HG02981 (cell line): Measurements from ENCODE around the gene IMMP1L.
"Not testable (repeated sequence)": the region's sequence is repeated elsewhere in the genome, so short reads cannot be mapped to it uniquely, and the experiment has no call there.

Experiments used
- ATAC-seq: cut with Tn5 transposase; IDR thresholded peaks from one replicate; pipeline ENCODE4 v1.9.1; 2021; ENCODE audit warnings: mild to moderate bottlenecking, moderate library complexity; ENCODE audit not compliant: unreplicated experiment

Gene IMMP1L, protein sequence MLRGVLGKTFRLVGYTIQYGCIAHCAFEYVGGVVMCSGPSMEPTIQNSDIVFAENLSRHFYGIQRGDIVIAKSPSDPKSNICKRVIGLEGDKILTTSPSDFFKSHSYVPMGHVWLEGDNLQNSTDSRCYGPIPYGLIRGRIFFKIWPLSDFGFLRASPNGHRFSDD

DNA sequence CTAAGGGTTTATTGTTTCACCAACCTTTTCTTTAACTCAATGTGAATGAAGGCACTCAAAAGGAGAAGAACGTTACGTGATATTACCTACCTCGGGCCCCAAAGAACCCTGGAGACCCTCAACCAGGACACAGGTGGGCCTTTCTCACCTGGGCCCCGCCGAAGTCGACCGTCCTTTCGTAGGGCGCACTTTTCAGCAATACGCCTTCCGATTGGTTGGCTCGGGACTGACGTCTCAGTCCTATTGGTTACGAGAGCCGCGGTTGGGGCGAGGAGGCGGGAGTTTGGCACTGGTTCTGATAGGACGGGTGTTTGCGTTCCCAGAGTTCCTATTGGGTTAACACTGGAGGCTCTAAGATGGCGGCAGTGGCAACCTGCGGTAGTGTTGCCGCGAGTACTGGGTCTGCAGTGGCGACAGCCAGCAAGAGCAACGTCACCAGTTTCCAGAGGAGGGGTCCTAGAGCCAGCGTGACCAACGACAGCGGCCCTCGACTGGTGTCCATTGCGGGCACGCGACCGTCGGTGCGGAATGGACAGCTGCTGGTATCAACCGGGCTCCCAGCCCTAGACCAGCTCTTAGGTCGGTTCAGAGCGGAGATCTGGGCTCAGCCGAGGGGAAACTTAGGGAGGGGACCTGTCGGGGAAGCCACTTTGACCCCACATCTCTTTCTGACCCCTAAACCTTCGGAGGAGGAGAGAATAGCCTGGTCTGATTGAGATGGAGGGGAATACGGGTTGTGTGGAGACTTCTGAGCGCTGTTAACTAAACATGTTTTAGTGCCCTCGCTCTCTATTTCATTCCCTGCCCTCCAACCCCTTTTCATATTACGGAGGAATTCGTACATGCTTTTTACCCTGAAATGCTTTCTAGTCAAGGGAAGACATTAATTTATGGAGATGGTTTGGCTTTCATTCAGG, at the start of gene IMMP1L, which contains the start of gene ELP4:
IMMP1L (minus strand) TSS at position 194 of the 917 bp plus-strand sequence. CDS start 46,346 bp downstream, outside the sequence.
ELP4 (plus strand) TSS at position 339 of the 917 bp plus-strand sequence; CDS start at position 357, 18 bp downstream.
- ATAC-seq, result peak; percentile 100

- no peak for ATAC-seq
Measured at GRCh38 chr11:31558001-31558400, 48.6 kb upstream of the IMMP1L start.

DNA sequence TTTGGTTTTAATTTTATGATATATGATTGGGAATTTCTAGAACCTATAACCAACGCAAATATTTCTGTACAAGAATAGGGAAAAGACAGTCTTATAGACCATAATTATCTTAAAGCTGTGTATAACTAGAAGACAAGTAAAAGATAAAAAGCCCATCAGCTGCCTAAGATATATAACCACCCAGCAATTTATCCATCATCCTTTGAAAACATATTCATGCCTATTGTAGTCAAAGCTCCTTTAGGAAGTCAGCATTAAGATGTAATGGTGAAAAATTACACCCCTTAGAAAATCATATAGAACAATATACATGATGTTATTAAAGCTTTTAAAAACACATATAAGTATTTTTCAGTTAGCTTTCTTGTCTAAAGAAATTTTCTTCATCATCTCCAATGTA, 46.5 kb upstream of the IMMP1L start:
- ATAC-seq, result no peak

DNA sequence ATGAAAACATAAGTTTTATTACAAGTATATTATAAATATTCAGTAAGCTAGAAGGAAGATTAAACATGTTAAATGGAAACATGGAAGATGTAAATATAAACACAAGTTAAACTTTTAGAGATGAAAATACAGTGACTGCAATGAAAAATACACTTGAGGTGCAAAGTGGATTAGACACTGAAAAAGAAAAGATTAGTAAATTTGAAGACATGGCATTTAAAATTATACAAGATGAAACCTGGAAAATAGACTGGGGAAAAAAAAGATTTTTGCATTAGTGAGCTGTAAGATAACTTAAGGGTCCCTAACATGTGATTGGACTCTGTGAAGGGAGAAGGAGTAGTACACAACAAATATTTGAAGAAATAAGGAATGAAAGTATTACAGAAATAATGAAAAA, 33.4 kb upstream of the IMMP1L start:
- no peak for ATAC-seq

DNA sequence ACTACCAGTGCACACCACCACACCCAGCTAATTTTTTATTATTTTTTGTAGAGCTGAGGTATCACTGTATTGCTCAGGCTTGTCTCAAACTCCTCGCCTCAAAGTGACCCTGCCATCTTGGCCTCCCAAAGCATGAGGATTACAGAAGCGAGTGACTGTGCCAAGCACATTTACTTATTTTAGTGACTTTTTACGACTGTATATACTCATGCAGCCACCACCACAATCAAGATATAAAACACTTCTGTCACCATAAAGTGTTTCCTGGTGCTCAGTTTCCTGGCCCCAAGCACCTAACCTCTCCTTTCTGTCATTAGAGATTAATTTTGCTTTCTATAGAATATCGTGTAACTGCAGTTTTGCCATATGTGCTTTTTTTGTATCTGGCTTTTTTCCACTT, 26.1 kb upstream of the IMMP1L start:
- ATAC-seq, result no peak

- no peak for ATAC-seq
Measured at GRCh38 chr11:31531293-31531692, 21.9 kb upstream of the IMMP1L start.

- ATAC-seq, result peak; percentile 73
Measured at GRCh38 chr11:31529701-31530100, 20.3 kb upstream of the IMMP1L start.

DNA sequence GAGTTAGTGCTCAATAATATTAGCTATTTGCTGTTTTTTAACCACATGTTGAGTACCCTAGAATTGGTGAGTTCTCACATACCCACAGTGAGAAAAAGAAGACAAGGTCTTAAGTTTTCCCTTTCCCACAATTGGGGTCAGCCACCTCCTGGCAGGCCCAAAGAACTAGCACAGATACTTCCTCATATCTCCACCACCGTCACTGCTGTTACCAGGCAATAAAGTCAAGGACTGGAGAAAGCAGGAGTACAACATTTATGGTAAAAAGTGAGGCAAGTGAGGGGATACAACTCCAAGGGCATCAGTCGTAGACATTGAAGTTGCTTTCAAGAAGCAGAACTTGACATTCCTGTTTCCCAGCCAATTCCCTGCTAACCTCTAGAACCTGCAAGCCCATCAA, 19.8 kb upstream of the IMMP1L start:
- no peak for ATAC-seq

DNA sequence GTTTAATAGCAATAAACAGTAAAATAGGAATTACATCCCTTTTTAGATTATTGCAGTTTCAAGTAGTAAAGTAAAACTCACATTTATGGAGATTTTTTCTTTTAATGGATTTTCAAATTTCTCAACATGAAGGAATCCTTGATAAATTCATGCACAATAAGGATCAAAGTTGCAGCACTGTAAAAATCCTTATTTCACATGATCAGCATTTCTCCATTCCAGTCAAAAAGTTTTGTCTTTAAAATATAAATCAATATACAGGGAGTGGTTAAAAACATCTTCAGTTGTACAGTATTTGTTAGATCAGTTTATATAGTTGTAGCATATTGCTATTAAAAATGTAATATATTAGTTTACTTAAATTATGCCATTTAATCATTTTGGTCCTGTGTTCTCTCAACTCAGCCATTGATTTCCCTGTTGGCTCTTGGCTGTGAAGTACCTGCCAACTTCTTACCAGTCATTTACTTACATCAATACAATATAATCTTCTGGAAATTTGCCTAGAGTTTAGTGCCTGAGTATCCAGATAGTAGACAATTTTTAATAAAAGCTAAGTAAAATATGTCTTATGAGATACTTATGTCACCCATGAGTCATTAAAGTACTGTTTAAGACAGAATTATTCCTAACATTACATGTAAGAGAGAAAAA, 12.2 kb upstream of the IMMP1L start:
- no peak for ATAC-seq

DNA sequence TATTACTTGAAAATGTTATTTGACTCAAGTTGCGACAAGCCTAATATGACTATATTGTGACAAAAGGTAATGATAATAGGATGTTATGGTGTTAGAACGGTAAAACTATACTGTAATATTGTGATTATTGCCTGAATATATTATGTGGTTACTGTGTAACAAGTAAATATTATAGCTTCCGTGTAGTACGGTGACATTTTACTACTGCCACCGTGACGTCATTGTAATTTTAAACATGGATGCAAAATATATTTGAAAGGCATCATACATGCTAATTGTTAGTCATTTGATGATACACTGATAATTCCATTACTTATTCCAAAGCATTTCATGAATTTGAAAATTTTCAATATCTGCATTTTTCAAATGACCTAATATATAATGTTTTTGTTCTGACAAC, 2.7 kb upstream of the IMMP1L start:
- ATAC-seq, result no peak

DNA sequence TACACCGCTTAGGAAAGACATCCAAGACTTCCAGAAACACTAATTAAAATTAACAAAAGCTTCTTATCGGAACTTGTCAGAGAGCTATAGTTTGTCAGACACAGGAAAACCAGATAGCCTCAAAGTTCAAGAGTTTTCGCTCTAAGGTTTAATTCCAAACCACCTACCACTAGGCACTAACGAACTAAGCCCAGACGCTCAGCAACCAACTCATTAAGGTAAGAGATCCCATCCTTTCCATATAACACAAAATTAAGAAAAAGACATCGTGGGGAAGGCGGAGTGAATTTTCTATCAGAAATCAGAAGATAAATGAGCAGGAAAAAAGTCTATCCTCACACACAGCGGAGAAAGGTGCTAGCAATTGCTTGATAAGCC, 382 bp downstream of the IMMP1L start:
- no peak for ATAC-seq

DNA sequence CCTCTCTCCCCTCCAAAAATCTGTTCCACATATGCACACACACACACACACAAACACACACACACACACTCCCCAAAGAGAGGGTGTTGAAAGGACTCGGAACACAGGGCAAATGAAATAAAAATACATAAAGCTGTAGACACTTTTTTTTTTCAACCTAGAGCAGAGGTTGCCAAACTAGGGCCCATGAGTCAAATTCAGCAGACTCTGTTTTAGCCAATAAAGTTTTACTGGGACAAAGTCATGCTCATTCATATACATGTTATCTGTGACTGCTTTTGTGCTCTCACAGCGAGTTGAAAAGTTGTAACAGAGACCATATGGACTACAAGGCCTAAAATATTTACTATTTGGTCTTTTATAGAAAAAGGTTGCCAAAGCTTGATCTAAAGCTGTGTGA, 8.9 kb downstream of the IMMP1L start:
- no peak for ATAC-seq

- no peak for ATAC-seq
Measured at GRCh38 chr11:31499576-31500178, 9.7 kb downstream of the IMMP1L start.

DNA sequence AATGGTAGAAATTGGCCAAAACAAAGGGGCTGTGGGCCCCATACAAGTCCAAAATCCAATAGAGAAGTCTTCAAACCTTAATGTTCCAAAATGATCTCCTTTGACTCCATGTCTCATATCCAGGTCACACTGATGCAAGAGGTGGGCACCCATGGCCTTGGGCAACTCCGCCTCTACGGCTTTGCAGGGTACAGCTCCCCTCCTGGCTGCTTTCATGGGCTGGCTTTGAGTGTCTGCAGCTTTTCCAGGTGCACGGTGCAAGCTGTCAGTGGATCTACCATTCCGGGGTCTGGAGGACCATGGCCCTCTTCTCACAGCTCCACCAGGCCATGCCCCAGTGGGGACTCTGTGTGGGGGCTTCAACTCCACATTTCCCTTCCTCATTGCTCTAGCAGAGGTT, 15.7 kb downstream of the IMMP1L start:
- ATAC-seq, result not testable (repeated sequence)

- ATAC-seq, result no peak
Measured at GRCh38 chr11:31493235-31493634, 16.2 kb downstream of the IMMP1L start.

DNA sequence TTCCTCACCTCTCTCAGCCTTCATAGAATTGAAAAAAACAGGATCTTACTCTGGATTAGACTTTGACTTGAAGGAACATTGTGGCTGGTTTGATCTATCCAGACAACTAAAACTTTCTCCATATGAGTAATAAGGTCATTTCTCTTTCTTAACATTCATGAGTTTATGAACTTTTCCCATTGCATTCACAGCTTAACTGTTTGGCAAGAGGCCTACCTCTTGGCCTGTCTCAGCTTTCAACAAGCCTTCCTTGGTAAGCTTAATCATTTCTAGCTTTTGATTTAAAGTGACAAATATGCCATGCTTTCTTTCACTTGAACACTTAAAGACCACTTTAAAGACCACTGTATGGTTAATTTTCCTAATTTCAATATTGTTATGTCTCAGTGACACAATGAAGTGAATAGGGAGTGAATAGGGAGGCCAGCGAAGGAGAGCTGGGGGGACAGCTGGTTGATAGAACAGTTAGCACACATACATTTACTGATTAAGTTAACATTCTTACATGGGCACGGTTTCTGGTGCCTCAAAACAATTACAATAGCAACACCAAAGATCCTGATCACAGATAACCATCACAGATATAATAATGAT, 17.0 kb downstream of the IMMP1L start:
- ATAC-seq, result no peak

DNA sequence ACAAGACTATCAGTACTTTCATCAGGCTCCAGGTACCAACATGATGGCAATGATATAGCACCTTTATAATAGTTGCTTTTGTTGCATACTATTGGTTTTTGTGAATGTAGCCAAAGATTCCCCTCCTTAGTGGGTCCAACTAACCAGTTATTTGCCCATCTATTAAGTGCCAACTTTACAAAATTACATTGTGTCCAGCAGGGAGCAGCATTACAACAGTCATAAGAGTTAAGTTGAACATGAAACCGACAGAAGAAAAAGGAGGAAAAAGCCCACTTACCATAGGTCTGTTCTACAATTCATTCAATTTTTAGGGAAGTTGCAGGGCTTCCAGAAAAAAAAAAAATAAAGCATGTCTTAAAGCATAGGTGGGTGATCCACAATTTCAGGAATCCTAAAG, 21.6 kb downstream of the IMMP1L start:
- ATAC-seq, result peak; percentile 53

GRCh38 chr11:31484497-31484896, 24.9 kb downstream of the IMMP1L start:
- ATAC-seq, result no peak

DNA sequence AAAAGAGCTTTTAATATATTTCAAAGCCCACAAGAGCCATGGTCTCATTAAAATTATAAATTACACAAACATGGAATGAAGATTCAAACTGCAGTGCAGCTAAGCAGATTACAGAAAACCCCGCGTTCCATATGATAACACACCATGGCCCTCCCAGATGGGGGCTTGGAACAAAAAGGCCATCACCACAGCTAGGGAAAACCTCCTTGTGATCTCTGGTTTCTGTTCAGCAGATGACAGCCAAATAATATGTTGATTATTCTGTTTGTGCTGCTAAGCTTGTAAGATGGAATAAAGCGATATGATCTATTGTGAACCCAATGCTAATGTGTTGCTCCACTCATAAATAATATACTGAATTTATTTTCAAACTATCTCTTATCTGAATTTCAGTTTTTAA, 28.5 kb downstream of the IMMP1L start:
- no peak for ATAC-seq

DNA sequence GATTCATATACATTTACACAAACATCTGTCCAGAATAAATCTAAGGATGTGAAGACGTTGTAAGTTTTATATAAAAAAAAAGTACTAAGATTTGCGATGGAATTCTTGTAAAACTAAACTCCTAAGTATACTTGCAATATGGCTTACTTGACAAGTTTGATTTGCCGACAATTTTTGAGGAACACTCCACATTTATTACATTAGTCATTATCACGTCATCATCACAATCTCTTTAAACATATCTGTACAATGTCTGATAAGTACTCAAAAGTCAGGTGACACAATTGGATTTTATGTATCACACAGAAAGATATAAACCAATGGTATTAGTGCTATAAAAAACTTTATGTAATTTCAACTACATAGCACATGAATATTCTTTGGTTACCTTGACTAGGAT, 30.4 kb downstream of the IMMP1L start:
- ATAC-seq, result no peak

DNA sequence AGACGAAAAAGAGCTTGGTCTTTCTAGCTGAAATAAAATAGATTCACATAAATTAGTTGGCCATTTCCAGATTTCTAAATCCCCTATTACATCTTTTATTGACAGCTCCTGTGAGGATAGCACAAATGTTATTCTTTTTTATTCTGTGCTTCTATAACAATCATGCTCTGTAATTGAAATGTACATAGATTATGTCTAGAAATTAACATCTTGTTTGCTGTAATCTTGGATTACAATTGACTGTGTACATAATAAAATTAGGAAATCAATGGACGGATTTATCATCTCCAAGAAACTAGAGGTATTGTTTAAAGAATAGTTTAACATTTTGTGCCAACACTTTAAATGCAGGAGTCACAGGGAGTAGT, 31.2 kb downstream of the IMMP1L start:
- ATAC-seq, result no peak
